ENCODE data around the gene GEMIN4.
"Not testable (repeated sequence)": the region's sequence is repeated elsewhere in the genome, so short reads cannot be mapped to it uniquely, and the experiment has no call there.

Gene GEMIN4

GRCh38 chr17:699345-699744 lies 52.7 kb downstream of the GEMIN4 start:
- no peak for DNase-seq

GRCh38 chr17:698096-698495 lies 54.0 kb downstream of the GEMIN4 start:
- not testable (repeated sequence) for DNase-seq

- no peak for DNase-seq
Observed at GRCh38 chr17:697682-698081, 54.4 kb downstream of the GEMIN4 start.

- DNase-seq = no peak
Observed at GRCh38 chr17:696369-696768, 55.7 kb downstream of the GEMIN4 start.

Measured in fibroblast of skin of scalp (primary cell).